ENCODE results near the gene YEATS2. TPM values are rescaled to one million over a fixed set of nuclear protein-coding genes. Genes with fewer than 3 reads are reported as not detected.

YEATS2 gene
- total RNA-seq, 4 donors from 2014 or later = 5.7 to 10.8 (median 9.3) TPM

DNA sequence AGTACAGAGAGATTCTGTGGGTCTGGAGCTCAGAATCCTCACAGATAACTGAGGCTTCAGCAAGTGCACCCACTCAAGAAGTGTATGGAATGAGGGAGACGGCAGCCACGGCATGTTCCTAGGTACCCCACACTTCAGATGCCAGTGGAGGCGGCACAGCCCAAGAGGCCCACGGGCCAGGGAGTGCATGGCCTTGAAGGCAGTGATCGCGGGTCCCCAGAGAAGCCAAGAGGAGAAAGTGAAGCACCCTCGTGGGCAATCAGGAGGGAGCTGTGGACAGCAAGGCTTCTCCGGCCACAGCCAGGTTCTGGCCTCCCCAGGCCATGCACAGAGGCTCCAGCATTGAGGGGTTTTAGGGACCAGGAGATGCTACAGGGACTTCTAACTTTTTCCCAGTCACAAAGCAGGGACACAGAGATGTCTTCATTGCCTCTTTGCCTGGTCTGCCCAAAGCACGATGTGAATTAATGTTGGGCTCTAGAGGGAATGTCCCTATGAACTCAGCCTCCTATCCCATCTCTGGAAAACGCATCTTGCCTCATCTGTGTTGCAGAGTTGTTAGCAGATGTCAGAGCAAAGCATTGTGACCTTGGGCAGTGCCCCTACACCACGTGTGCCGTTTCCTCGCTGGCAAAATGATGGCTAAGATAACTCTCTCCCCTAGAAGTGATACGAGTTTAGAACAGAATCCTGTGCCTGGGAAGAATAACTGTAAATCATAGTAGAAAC, 130.4 kb downstream of the YEATS2 start:
- DNase-seq (no peak), ATAC-seq (no peak)
- intact Hi-C loops (cut with DNase I; ENCODE audit: low total_unique reads) (no loop called here), in situ Hi-C loops (cut with MboI; ENCODE audit: low sequenced_read_pairs in 4 of 4) (no loop called here)
- Histone ChIP-seq H3K4me3 (no peak overlapping the region), H3K36me3 (peaks cover 0 to 27% of the 10 kb centered on the region in 2 donors), H3K27me3 (no peaks in the 10 kb centered on the region), H3K27ac (no peak overlapping the region), H3K4me1 (peaks cover 23 to 29% of the 10 kb centered on the region in 2 donors), H3K9me3 (no peaks in the 10 kb centered on the region)
- TF ChIP-seq, protein P1, sequence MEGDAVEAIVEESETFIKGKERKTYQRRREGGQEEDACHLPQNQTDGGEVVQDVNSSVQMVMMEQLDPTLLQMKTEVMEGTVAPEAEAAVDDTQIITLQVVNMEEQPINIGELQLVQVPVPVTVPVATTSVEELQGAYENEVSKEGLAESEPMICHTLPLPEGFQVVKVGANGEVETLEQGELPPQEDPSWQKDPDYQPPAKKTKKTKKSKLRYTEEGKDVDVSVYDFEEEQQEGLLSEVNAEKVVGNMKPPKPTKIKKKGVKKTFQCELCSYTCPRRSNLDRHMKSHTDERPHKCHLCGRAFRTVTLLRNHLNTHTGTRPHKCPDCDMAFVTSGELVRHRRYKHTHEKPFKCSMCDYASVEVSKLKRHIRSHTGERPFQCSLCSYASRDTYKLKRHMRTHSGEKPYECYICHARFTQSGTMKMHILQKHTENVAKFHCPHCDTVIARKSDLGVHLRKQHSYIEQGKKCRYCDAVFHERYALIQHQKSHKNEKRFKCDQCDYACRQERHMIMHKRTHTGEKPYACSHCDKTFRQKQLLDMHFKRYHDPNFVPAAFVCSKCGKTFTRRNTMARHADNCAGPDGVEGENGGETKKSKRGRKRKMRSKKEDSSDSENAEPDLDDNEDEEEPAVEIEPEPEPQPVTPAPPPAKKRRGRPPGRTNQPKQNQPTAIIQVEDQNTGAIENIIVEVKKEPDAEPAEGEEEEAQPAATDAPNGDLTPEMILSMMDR (IDR thresholded peaks at IDR 0.05 in 4 of 5, conservative IDR thresholded peaks at IDR 0.05 in 1 of 5) = no peak
- no peak for TF ChIP-seq POLR2A (IDR thresholded peaks at IDR 0.05)

DNA sequence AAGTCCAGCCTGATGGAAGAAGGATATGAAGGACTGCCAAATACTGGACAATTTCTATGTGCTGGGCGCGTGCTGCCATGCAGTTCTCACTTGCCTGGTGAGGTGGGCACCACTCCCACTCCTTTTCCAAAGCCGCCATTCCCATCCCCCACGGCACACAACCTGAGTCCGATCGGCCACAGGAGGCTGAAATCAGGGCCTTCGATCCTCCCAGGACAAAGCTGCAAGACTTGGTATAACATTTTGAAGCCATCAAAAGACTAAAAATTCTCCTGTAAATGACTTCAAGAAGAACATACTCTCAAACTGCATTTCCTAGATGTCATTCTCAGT, 130.9 kb downstream of the YEATS2 start:
- intact Hi-C loops (cut with DNase I; ENCODE audit: low total_unique reads) (no loop called here), in situ Hi-C loops (cut with MboI; ENCODE audit: low sequenced_read_pairs in 4 of 4) (no loop called here)
- no peak overlapping the region for H3K4me3 ChIP-seq
- H3K9me3 ChIP-seq = no peaks in the 10 kb centered on the region
- peaks cover 23 to 26% of the 10 kb centered on the region in 2 donors for H3K4me1 ChIP-seq
- TF ChIP-seq, protein P1 (IDR thresholded peaks at IDR 0.05 in 4 of 5, conservative IDR thresholded peaks at IDR 0.05 in 1 of 5) = no peak
- no peak for TF ChIP-seq POLR2A (IDR thresholded peaks at IDR 0.05)
- H3K36me3 ChIP-seq = peaks cover 0 to 31% of the 10 kb centered on the region in 2 donors
- no peaks in the 10 kb centered on the region for H3K27me3 ChIP-seq
- DNase-seq (no peak), ATAC-seq (no peak)
- H3K27ac ChIP-seq = no peak overlapping the region

DNA sequence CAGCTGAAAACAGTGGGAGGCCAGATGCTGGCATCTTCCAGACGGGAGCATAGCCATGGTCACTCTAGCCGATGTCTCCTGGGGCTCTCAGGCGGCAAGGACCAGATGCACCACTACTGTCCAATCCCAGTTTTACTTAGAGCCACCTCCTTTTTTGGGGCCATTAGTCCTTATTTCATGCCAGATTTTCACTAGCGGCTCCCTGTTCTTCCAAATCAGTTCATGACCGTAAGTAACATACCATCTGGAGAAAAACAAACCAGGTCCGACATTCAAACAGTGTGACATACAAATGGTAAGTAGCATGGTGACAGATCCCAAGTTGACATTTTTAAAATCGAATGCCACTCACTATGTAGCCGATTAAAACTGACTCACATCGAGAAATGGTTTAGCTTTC, 131.9 kb downstream of the YEATS2 start:
- in situ Hi-C loops (cut with MboI; ENCODE audit: low sequenced_read_pairs in 4 of 4) (no loop called here), intact Hi-C loops (cut with DNase I; ENCODE audit: low total_unique reads) (no loop called here)
- Histone ChIP-seq H3K27ac (no peak overlapping the region), H3K4me1 (peaks cover 16 to 17% of the 10 kb centered on the region in 2 donors), H3K36me3 (peaks cover 0 to 31% of the 10 kb centered on the region in 2 donors), H3K27me3 (no peaks in the 10 kb centered on the region), H3K9me3 (no peaks in the 10 kb centered on the region), H3K4me3 (no peak overlapping the region)
- no peak for ATAC-seq
- DNase-seq = no peak
- TF ChIP-seq POLR2A (IDR thresholded peaks at IDR 0.05) = no peak
- TF ChIP-seq, protein P1 (IDR thresholded peaks at IDR 0.05 in 4 of 5, conservative IDR thresholded peaks at IDR 0.05 in 1 of 5) = no peak

DNA sequence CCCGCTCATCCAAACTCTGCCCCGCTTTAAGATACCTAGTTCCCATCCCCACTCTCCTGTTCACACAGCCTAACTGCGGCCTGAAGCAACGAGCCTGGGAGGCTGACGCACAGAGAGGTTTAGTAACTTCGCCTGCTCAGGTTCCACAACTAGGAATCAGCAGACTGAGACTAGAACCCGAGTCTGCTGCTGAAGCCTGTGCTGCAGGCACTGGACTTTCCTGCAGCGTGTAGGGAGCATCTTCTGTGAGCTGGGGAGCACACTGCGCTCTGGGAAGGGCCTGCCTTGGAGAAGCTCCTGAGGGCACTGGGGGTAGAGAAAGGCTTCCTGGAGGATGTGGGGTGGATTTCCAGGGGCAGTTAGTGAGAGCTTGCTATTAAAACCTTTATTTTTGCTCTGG, 132.6 kb downstream of the YEATS2 start:
- intact Hi-C loops (cut with DNase I; ENCODE audit: low total_unique reads) = no loop called here
- H3K36me3 ChIP-seq = peaks cover 0 to 31% of the 10 kb centered on the region in 2 donors
- no peak for DNase-seq
- no peaks in the 10 kb centered on the region for H3K27me3 ChIP-seq
- TF ChIP-seq, protein P1 (IDR thresholded peaks at IDR 0.05 in 4 of 5, conservative IDR thresholded peaks at IDR 0.05 in 1 of 5) = no peak
- no peak for TF ChIP-seq POLR2A (IDR thresholded peaks at IDR 0.05)
- no peak overlapping the region for H3K4me3 ChIP-seq
- H3K27ac ChIP-seq = no peak overlapping the region
- H3K4me1 ChIP-seq = peaks cover 12 to 13% of the 10 kb centered on the region in 2 donors
- ATAC-seq = no peak
- in situ Hi-C loops (cut with MboI; ENCODE audit: low sequenced_read_pairs in 4 of 4) = no loop called here
- H3K9me3 ChIP-seq = no peaks in the 10 kb centered on the region

DNA sequence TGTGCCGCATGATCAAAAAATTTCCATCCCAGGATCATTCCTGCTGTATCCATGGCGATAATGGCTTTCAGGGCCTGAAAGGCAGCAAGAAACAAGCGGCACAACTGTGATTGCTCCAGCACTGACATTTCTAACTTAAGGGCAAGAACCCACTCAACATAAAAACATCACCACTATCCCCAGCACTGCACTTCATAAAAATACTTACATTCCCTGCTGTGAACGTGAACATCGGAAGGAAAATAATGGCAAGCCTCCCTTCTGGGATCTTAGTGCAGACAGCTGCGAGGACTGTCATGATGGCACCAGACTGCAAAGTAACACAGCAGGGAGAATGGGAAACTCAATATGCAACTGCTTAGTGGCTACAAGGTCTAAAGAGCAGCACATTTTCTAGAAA, 135.9 kb downstream of the YEATS2 start:
- Histone ChIP-seq H3K36me3 (peaks cover 0 to 37% of the 10 kb centered on the region in 2 donors), H3K4me3 (no peak overlapping the region), H3K27ac (no peak overlapping the region), H3K4me1 (no peaks in the 10 kb centered on the region), H3K9me3 (no peaks in the 10 kb centered on the region), H3K27me3 (no peaks in the 10 kb centered on the region)
- intact Hi-C loops (cut with DNase I; ENCODE audit: low total_unique reads) = no loop called here
- in situ Hi-C loops (cut with MboI; ENCODE audit: low sequenced_read_pairs in 4 of 4) = no loop called here
- ATAC-seq (no peak), DNase-seq (no peak)
- TF ChIP-seq, protein P1 (IDR thresholded peaks at IDR 0.05 in 4 of 5, conservative IDR thresholded peaks at IDR 0.05 in 1 of 5) = no peak
- TF ChIP-seq POLR2A (IDR thresholded peaks at IDR 0.05) = no peak
